ENCODE measurements around the gene DCAF6.
"Not testable (repeated sequence)": the region's sequence is repeated elsewhere in the genome, so short reads cannot be mapped to it uniquely, and the experiment has no call there.

Gene DCAF6, protein sequence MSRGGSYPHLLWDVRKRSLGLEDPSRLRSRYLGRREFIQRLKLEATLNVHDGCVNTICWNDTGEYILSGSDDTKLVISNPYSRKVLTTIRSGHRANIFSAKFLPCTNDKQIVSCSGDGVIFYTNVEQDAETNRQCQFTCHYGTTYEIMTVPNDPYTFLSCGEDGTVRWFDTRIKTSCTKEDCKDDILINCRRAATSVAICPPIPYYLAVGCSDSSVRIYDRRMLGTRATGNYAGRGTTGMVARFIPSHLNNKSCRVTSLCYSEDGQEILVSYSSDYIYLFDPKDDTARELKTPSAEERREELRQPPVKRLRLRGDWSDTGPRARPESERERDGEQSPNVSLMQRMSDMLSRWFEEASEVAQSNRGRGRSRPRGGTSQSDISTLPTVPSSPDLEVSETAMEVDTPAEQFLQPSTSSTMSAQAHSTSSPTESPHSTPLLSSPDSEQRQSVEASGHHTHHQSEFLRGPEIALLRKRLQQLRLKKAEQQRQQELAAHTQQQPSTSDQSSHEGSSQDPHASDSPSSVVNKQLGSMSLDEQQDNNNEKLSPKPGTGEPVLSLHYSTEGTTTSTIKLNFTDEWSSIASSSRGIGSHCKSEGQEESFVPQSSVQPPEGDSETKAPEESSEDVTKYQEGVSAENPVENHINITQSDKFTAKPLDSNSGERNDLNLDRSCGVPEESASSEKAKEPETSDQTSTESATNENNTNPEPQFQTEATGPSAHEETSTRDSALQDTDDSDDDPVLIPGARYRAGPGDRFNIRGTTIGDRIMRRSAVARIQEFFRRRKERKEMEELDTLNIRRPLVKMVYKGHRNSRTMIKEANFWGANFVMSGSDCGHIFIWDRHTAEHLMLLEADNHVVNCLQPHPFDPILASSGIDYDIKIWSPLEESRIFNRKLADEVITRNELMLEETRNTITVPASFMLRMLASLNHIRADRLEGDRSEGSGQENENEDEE

DNA sequence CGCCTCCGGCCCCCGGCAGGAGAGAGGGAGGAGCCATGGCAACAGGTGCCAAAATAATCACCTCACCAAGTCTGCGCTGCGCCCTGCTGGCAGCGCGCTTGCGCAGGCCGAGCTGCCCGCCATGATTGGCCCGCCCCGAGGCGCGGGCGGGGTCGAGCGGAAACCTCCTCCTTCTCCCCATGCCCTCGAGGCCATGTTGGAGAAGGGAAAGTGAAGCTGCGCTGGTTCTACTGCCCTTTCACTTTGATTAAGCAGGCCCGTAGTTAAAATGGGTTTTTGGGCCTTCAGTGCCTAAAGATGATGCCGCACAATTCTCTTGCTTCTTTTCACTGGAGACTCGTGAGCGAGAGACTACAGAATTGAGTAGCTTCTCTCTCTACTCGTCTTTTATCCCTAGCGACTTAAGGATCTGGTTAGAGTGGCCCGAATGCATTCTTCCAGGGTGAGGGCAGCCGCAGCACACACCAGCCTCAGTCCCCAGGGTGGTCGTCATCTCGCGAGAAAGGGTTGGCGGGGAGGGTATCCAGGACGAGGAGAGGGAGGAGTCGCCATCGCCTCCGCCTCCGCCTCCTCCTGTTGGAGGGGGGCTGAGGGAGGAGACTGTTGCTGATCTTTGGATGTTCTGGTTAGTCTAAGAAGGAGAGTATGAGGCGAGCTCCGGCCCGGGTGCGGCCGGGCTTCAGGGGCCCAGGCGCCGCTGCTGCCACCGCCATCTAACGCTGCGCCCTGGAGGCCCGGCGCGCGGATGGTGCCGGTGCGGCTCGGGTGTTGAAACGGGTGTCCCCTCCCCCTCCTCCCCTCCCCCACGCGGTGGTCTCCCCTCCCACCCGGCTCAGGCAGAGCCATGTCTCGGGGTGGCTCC, at the start of gene DCAF6:
Gene DCAF6, plus strand, starts transcription at position 616 of the 862 bp plus-strand sequence. Its CDS starts 229 bp downstream, at position 845.
- peak; percentile 96 for DNase-seq (ENCODE audit: low read depth)
- H3K4me3 ChIP-seq (ENCODE audit: low read depth, low read length): peak within 1 kb of the TSS; percentile 95

DNA sequence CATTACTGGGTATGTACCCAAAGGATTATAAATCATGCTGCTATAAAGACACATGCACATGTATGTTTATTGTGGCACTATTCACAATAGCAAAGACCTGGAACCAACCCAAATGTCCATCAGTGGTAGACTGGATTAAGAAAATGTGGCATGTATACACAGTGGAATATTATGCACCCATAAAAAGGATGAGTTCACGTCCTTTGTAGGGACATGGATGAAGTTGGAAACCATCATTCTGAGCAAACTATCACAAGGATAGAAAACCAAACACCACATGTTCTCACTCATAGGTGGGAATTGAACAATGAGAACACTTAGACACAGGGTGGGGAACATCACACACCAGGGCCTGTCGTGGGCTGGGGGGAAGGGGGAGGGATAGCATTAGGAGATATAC, 49.3 kb upstream of the DCAF6 start:
- not testable (repeated sequence) for DNase-seq (ENCODE audit: low read depth); H3K4me3 ChIP-seq (ENCODE audit: low read depth, low read length)

DNA sequence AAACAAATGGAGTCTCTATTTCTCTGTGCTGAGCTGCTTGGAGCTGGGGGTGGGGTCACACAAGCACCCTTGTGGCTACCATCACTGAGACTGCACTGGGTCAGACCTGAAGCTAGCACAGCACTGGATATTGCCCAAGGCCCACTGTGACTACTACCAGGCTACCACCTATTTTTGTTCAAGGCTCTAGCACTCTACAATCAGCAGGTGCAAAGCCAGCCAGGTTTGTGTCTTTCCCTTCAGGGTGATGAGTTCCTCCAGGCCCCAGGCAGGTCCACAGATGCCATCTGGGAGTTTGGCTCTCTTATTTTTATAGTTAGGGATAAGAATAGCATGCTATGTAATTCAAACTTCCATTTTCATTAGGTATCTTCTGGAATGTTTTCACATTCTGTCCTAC, 46.1 kb upstream of the DCAF6 start:
- no peak overlapping the region for H3K4me3 ChIP-seq (ENCODE audit: low read depth, low read length)
- DNase-seq (ENCODE audit: low read depth): no peak

DNA sequence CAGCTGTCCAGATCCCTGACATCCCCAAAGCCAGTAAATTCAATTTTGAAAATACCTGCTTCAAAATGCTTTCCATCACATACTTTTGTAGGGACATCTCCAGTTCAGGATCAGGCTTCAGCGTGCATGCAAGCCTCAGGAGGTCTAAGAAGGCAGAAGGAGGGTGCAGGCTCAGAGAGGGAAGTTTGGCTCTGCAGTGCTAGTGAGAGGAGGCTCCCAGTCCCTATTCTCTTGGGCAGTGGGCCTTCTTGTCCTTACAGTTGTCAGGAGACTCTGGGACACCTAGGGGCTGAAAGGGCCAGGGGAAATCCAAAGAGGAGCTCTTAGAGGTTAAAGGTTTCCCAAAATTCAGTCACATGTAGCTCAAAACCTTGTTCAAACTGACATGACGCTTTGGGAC, 42.7 kb upstream of the DCAF6 start:
- H3K4me3 ChIP-seq (ENCODE audit: low read depth, low read length): no peak overlapping the region
- no peak for DNase-seq (ENCODE audit: low read depth)

DNA sequence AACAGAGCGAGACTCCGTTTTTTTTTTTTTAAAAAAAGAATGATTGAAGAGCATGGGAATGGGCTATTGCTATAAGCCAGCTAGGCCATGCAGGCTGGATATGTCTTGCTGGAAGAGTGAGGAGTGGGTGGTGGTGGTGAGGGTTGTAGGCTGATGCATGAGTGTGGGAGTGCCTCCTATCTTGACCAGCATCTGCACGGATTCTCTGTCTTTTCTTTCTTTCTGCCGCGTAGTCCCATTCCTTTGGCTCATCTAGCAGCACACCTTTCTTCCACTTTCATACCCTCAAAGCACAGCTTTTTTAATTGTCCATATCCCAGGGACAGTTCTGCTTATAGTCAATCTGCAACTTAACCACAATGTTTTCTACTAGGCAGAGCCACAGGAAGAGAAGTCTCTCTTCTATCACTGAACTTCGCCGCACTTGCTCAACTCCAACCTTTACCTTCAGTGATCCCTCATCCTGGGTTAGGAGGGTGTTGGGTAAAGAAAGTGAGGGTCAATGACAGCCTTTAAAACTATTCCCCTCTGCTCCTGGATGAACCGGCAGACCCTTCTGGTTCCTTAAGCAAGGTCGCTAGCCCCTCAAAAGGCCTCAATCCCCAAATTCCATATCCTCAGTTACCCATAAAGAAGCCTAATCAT, 37.8 kb upstream of the DCAF6 start:
- no peak for DNase-seq (ENCODE audit: low read depth)
- no peak overlapping the region for H3K4me3 ChIP-seq (ENCODE audit: low read depth, low read length)

DNA sequence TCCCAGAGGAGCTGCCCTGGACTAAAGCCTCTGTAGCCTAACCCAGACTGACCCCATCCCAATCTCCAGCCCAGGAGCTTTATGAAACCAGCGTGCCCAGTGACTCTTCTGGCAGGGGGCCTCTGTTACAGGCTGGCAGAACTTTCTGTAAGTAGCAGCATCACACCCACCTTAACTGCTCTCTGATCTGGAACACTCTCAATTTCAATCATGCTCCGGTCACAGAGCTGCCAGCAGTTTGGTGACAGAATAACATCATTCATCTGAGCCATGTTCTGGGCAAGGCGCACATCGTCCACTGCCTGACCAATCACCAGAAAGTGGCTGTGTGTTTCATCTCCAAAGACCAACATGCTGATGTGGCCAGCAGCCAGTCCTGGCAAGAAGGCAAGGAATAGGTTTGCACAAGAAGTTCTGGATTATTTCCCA, 37.2 kb upstream of the DCAF6 start:
- DNase-seq (ENCODE audit: low read depth): no peak
- no peak overlapping the region for H3K4me3 ChIP-seq (ENCODE audit: low read depth, low read length)

DNA sequence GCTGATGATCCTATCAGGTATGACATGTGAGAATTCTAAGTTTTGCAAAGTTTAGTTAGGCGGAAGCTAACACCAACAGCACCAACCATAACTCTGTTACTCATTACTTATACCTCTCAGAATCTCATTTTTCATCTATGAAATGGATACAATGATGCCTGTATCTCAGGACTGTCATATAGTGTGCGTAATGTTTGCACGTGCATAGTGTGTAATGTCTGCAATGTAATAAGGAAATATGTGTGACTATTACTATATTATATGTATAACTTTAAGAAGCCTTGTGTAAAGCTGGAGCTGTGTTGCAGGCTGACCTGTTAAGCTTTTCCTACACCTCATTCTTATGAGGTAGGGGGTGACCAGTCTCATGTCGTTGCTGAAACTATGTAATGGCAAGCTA, 35.6 kb upstream of the DCAF6 start:
- no peak for DNase-seq (ENCODE audit: low read depth)
- H3K4me3 ChIP-seq (ENCODE audit: low read depth, low read length): no peak overlapping the region

DNA sequence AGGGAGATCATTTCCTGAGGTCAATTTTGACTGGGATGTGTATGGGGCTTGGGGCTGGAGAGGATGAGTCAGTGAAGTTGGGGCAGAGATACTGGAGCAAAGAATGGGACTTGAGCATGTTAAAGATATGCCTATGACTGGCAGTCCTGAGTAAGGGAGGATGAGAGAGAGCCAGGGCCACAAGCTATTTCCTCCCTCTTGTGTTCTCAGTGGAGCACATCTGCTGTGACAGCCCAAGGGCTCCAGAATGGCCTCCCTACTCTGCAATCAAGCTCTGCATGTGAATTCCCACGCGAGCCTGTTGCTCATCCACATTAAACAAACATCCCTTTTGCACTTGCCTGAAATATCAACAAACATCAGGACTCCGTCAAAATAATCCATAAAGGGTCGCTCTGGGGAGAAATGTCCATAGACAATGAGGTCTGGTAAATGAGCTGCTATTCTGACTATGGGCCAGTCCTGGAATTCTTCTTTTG, 31.8 kb upstream of the DCAF6 start:
- peak; percentile 30 for DNase-seq (ENCODE audit: low read depth)
- H3K4me3 ChIP-seq (ENCODE audit: low read depth, low read length): no peak overlapping the region

DNA sequence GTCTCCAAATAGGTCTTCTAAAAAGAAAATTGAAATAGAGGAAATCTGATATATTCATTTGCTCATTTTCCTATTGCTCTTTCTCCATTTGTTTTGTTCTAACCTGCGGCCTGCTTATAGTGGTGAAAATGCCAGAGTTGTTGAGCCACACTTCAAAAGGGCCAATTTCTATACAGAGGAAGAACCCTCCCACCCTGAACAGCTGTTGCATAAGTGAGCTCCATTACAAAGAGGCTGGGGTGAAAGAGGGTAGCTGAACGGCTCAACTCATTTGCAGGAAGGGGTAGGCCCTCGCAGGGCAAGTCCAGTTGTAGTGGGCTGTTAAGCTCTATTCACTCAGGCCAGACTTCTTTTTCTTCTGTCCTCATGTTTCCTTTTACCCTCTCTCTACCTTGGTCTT, 31.3 kb upstream of the DCAF6 start:
- DNase-seq (ENCODE audit: low read depth): peak; percentile 33

DNA sequence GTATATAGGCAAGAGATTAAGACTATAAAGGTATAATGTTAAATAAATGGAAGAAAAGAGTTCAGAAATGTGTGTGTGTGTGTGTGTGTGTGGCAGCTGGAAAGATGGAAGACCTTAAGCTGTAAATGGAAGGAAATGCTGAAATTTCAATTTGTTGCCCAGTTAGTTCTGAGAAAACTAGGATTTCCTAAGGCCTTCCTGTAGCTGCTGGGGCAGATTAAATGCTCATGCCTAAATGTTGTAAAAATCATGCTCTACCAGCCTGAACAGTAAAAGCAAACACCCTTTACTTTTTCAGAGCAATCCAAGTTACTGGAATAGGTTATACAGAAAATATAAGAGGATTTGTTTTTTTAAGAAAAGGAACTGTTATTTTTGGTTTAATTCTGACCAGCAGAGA, 30.8 kb upstream of the DCAF6 start:
- H3K4me3 ChIP-seq (ENCODE audit: low read depth, low read length): no peak overlapping the region
- DNase-seq (ENCODE audit: low read depth): no peak

More for the DNA sequence above, 31.3 kb upstream of the DCAF6 start:
- no peak overlapping the region for H3K4me3 ChIP-seq (ENCODE audit: low read depth, low read length)

DNA sequence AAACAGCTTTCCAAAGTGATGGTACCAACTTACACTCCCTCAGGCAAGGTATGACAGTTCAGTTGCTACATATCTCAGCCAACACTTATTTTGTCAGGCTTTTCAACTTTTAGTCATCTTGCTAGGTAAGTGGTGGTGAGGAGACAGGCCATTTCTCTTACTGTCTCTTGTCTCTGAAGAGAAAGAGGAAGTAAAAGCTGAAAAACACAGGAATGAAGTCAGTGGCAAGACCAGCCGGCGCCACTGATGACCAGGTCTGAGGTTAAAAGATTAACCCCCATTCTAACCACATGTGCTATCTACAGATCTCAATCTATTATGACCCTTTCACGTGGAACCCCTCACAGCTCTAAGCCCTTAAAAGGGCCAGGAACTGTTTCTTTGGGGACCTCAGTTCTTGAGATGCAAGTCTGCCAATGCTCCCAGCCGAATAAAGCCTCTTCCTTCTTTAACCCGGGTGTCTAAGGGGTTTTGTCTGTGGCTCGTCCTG, 26.7 kb upstream of the DCAF6 start:
- H3K4me3 ChIP-seq (ENCODE audit: low read depth, low read length): no peak overlapping the region
- DNase-seq (ENCODE audit: low read depth): no peak

DNA sequence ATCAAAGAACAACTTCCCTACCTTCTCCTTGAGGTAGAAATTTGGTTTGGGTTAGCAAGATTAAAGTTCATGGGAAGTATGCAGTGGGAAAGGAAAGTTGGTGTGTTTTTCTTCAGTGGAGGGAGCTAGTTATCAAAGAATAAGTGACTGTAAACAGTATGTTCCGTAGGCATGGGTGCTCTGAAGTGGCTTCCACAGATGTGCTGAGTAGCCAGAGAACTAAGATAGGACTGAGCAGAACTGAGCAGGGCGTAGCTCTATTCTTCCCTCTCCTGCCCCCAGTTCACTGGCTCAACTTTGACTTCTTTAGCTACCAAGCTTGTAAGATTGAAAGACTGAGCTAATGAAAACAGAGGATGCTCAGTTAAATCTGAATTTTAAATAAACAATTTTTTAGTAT, 26.0 kb upstream of the DCAF6 start:
- DNase-seq (ENCODE audit: low read depth): no peak
- no peak overlapping the region for H3K4me3 ChIP-seq (ENCODE audit: low read depth, low read length)

DNA sequence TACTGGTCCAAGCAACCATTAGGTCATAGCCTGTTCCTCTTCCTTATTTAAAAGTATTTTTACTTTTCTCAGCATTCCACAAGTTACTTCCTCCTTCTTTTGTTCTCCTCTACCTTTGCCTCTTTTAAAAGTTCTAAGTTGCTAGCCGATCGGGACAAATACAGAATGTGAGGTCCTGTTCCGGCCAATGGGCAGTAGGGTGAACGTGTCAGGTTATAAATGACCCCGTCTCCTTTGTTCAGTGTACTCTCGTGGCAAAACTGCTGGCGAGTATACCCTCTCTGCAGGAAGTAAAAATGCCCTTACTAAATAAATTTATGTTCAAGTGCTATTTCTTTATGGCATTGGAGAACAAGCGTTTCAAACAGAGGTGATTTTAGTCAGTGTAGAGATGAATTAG, 25.1 kb upstream of the DCAF6 start:
- DNase-seq (ENCODE audit: low read depth): no peak

DNA sequence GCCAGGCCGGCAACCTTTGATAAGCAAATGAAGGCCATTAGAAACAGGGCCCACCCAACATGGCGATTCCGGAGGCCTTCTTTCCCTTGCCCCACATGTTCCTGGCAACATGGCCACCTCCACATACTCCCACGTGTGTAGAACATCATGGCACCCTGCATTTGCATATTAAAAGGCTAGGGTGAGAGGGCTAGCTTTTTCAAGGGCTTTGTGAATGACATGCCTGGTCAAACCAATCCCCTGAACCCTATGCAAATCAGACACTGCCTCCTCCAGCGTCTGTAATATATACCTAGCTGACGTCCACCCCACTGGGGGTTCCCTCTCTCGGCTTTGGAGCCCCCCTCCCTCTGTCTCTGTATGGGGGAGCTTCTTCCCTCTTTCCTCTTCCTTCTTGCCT, 24.2 kb upstream of the DCAF6 start:
- no peak for DNase-seq (ENCODE audit: low read depth)
- no peak overlapping the region for H3K4me3 ChIP-seq (ENCODE audit: low read depth, low read length)

More for the DNA sequence above, 25.1 kb upstream of the DCAF6 start:
- no peak overlapping the region for H3K4me3 ChIP-seq (ENCODE audit: low read depth, low read length)

DNA sequence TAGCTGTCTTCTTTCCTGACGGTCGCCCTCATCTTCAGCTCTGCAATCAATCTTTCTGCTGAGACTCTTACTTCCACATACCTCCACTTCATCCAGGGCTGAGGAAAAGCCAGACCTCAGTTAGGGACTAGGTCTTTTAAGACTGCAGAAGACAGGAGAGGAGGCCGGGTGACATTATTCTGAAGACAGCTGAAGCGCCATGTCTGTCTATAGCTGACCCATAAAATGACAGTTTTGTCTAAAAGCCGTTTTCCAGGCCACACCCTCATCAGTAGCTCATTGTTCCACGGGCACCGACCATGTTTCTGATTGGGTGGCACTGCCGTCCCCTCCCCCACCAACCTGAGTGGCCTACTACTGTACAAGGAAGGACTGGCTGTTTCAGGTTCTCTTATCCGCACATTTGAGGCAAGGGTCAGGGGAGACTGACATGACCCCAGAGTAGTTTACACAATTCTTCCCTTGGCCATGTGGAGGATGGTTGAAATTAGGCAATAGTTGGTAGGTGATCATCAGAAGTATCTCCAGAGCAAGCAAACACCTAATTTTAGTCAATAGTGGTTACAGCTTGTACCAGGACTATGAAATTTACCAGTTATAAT, 22.5 kb upstream of the DCAF6 start, which contains the start of gene ADCY10:
Gene ADCY10, minus strand, starts transcription at position 240 of the 602 bp plus-strand sequence. CDS start 8,994 bp downstream, outside the sequence.
- no peak within 1 kb of the TSS for H3K4me3 ChIP-seq (ENCODE audit: low read depth, low read length)
- DNase-seq (ENCODE audit: low read depth): no peak

DNA sequence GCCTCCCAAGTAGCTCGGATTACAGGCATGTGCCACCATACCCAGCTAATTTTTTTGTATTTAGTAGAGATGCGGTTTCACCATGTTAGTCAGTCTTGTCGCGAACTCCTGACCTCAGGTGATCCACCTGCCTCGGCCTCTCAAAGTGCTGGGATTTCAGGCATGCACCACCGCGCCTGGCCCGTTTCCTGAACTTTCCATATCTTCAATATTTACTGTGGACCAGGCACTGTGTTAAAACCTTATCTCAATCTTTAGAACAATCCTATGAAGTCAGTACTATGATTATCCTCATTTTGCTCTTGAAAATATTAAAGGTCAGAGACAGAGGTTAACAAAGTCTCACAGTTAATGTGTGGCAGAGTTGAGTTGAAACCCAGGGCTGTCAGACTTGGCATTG, 20.9 kb upstream of the DCAF6 start:
- H3K4me3 ChIP-seq (ENCODE audit: low read depth, low read length): no peak overlapping the region
- DNase-seq (ENCODE audit: low read depth): no peak

DNA sequence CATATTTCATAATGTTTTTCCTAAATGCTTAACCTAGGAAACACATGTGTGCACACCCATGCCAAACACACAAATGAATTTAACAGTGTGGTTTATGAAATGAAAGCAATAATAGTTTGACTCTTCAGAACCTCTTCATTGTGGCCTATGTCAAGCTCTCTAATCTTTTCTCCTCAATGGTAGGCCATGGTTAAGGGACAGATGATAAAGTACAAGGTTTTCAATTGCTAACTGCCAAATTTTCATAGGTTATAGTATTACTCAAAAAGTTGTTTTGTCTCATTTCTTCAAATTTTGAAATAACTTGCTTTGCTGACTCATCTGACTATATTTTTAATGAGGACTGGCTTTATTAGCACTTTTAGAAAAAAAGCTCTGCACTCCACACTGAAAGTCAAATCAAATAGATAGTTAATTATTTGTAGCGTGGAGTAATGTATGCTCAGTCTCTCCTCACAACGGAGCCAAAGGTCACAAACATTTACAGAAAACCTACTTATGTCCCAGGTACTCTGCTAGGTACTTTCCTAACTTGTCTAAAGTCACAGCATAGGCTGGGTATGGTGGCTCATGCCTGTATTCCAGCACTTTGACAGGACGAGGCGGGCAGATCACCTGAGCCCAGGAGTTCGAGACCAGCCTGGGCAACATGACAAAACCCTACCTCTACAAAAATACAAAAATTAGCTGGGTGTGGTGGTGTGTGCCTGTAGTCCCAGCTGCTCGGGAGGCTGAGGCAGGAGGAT, 19.5 kb upstream of the DCAF6 start:
- H3K4me3 ChIP-seq (ENCODE audit: low read depth, low read length): no peak overlapping the region
- DNase-seq (ENCODE audit: low read depth): no peak

DNA sequence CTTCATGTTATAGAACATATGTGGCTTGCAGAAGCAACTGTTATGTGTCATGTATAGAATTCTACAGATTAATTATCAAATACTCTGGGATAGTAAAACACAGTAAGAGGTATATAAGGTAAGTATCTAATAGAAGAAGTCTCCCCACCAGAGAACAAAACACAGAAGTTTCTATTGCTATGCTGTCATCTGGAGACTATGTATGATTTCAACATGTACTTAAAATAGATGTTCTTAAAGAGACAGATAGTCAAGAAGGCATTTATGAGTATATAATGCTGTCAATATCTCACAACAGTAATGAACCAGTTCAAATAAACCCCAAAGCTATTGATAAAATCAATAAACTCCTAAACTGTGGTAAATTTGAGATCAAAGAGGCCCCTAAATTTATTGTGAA, 14.5 kb upstream of the DCAF6 start:
- DNase-seq (ENCODE audit: low read depth): no peak
- H3K4me3 ChIP-seq (ENCODE audit: low read depth, low read length): no peak overlapping the region
